Osteocyte (in vitro differentiated cells): ENCODE results near the gene SUGP2. TPM values are rescaled to one million over a fixed set of nuclear protein-coding genes. Genes with fewer than 3 reads are reported as not detected.

ENCODE experiments used
- DNase-seq: peaks from one replicate; pipeline ENCODE4 v3.0.0; 2021; ENCODE audit warnings: mixed read lengths; ENCODE audit not compliant: unreplicated experiment; ENCODE audit errors: extremely low spot score
- H3K27ac Mint-ChIP-seq: one replicate; pipeline ENCODE4 v1.8.0; 2021; ENCODE audit warnings: mild to moderate bottlenecking, mixed read lengths; ENCODE audit not compliant: unreplicated experiment
- H3K27me3 Mint-ChIP-seq: one replicate; pipeline ENCODE4 v1.8.0; 2021; ENCODE audit warnings: mixed read lengths; ENCODE audit not compliant: unreplicated experiment
- H3K36me3 Mint-ChIP-seq: one replicate; pipeline ENCODE4 v1.8.0; 2021; ENCODE audit warnings: mixed read lengths; ENCODE audit not compliant: unreplicated experiment
- H3K4me1 Mint-ChIP-seq: one replicate; pipeline ENCODE4 v1.8.0; 2021; ENCODE audit warnings: mixed read lengths; ENCODE audit not compliant: unreplicated experiment
- H3K4me3 Mint-ChIP-seq: one replicate; pipeline ENCODE4 v1.8.0; 2021; ENCODE audit warnings: mild to moderate bottlenecking, moderate library complexity, mixed read lengths; ENCODE audit not compliant: unreplicated experiment
- H3K9me3 Mint-ChIP-seq: one replicate; pipeline ENCODE4 v1.8.0; 2021; ENCODE audit warnings: mixed read lengths; ENCODE audit not compliant: unreplicated experiment
- total RNA-seq: library from RNA; stranded (reverse); gene quantifications from 2 replicates; pipeline ENCODE4 v1.2.1, GENCODE V29; 2021
- TF ChIP-seq, protein P1 (sequence below): fragments of 200-600 bp; sonication (generic); IDR thresholded peaks from 2 replicates; pipeline ENCODE4 v1.5.0; 2021; ENCODE audit warnings: antibody characterized with exemption, mild to moderate bottlenecking, moderate library complexity

SUGP2 gene
- total RNA-seq, 1 donor from 2014 or later, result 77.6 TPM

DNA sequence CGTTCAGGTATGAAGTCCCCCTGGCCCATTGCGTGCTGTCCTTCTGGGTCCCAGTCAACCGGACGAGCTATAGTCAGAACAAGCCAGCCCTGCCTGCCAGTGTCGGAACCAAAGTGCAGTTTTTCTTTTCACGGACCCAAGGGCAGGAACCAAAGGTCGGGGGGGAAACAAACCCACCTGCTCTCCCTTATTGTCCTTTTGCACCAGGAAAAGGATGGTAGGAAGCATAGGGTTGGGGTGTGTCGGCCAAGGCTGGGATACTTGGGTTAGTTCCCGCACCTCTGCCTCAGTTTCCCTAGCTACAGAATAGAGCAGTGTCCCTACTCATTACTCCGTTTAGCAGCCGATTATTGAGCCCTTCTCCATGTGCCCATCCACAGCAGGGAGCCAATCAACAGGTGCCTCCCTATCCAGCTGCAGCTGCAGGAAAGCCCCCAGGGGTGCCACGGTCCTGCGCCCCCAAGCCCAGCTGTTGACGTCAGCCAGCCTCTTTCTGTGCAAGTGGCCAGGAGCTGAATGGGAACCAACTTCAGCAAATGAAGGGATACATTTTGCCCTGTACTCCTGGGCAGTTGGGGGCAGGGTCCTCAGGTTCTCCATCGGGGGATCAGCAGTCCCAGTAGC lies 21.1 kb upstream of the SUGP2 start:
- Mint-ChIP-seq H3K9me3 (no peaks in the 10 kb centered on the region), H3K36me3 (peaks cover 12% of the 10 kb centered on the region), H3K4me3 (no peak overlapping the region), H3K4me1 (no peaks in the 10 kb centered on the region), H3K27ac (no peak overlapping the region), H3K27me3 (no peaks in the 10 kb centered on the region)
- TF ChIP-seq, protein P1, sequence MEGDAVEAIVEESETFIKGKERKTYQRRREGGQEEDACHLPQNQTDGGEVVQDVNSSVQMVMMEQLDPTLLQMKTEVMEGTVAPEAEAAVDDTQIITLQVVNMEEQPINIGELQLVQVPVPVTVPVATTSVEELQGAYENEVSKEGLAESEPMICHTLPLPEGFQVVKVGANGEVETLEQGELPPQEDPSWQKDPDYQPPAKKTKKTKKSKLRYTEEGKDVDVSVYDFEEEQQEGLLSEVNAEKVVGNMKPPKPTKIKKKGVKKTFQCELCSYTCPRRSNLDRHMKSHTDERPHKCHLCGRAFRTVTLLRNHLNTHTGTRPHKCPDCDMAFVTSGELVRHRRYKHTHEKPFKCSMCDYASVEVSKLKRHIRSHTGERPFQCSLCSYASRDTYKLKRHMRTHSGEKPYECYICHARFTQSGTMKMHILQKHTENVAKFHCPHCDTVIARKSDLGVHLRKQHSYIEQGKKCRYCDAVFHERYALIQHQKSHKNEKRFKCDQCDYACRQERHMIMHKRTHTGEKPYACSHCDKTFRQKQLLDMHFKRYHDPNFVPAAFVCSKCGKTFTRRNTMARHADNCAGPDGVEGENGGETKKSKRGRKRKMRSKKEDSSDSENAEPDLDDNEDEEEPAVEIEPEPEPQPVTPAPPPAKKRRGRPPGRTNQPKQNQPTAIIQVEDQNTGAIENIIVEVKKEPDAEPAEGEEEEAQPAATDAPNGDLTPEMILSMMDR, result no peak
- DNase-seq, result no peak

GRCh38 chr19:19053508-19054314 lies 20.4 kb upstream of the SUGP2 start:
- H3K4me1 Mint-ChIP-seq, result no peaks in the 10 kb centered on the region
- H3K27me3 Mint-ChIP-seq, result no peaks in the 10 kb centered on the region
- H3K9me3 Mint-ChIP-seq, result no peaks in the 10 kb centered on the region
- no peak overlapping the region for H3K27ac Mint-ChIP-seq
- no peak for DNase-seq
- H3K4me3 Mint-ChIP-seq, result no peak overlapping the region
- TF ChIP-seq, protein P1, result peak; percentile 64
- H3K36me3 Mint-ChIP-seq, result peaks cover 11% of the 10 kb centered on the region

GRCh38 chr19:19052921-19053320 lies 19.6 kb upstream of the SUGP2 start:
- DNase-seq, result no peak
- H3K27me3 Mint-ChIP-seq, result no peaks in the 10 kb centered on the region
- no peak overlapping the region for H3K4me3 Mint-ChIP-seq
- no peak overlapping the region for H3K27ac Mint-ChIP-seq
- H3K36me3 Mint-ChIP-seq, result peaks cover 11% of the 10 kb centered on the region
- H3K4me1 Mint-ChIP-seq, result no peaks in the 10 kb centered on the region
- H3K9me3 Mint-ChIP-seq, result no peaks in the 10 kb centered on the region
- TF ChIP-seq, protein P1, result no peak

- no peaks in the 10 kb centered on the region for H3K9me3 Mint-ChIP-seq
- peaks cover 19% of the 10 kb centered on the region for H3K36me3 Mint-ChIP-seq
- no peaks in the 10 kb centered on the region for H3K4me1 Mint-ChIP-seq
- DNase-seq, result no peak
- TF ChIP-seq, protein P1, result no peak
- H3K27ac Mint-ChIP-seq, result no peak overlapping the region
- H3K4me3 Mint-ChIP-seq, result no peak overlapping the region
- H3K27me3 Mint-ChIP-seq, result no peaks in the 10 kb centered on the region
Measured at GRCh38 chr19:19051478-19052213, 18.3 kb upstream of the SUGP2 start.

DNA sequence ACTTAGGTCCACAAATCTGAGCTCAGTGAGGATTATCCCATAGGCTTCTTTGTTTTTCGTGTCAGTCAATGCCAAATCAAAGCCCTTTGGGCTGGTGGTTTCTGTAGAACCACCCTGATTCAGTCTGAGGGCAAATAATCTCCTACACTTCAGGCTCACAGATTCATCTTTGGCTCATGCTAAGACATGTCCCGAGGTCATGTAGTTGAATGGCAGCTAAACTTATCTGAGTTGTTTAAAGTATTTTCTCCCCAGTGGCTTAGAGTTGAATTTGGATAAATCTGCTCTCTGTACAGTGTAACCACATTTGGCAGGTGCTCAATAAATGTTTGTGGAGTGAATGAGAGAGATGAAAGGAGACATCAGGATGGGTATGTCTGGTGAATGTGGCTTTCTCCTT lies 17.4 kb upstream of the SUGP2 start:
- H3K4me1 Mint-ChIP-seq, result no peaks in the 10 kb centered on the region
- H3K36me3 Mint-ChIP-seq, result peaks cover 19% of the 10 kb centered on the region
- H3K27me3 Mint-ChIP-seq, result no peaks in the 10 kb centered on the region
- DNase-seq, result no peak
- H3K9me3 Mint-ChIP-seq, result no peaks in the 10 kb centered on the region
- no peak overlapping the region for H3K4me3 Mint-ChIP-seq
- H3K27ac Mint-ChIP-seq, result no peak overlapping the region
- TF ChIP-seq, protein P1, result no peak
